Ovary (tissue), 9 donors: Measurements from ENCODE around the gene LAMB4. TPM values are rescaled to one million over a fixed set of nuclear protein-coding genes. Genes with fewer than 3 reads are reported as not detected.

ENCODE experiments used
- DNase-seq, 5 donors: peaks; one replicate each; pipeline ENCODE4 v3.0.0-alpha.2; 2019 to 2020
- H3K27ac ChIP-seq, 2 donors: fragments of 200-600 bp; one replicate each; pipeline versions ENCODE4 v1.5.1 to v1.8.0; 2019 to 2022
- H3K27me3 ChIP-seq: fragments of 200-600 bp; one replicate; pipeline ENCODE4 v1.8.0; 2022
- H3K36me3 ChIP-seq: fragments of 200-600 bp; sonication (generic); one replicate; pipeline ENCODE4 v1.5.1; 2019
- H3K4me1 ChIP-seq: one replicate; pipeline ENCODE4 v1.8.1; 2013; ENCODE audit warnings: mild to moderate bottlenecking, moderate library complexity; ENCODE audit not compliant: insufficient read depth
- H3K4me3 ChIP-seq: fragments of 200-600 bp; sonication (generic); one replicate; pipeline ENCODE4 v1.5.1; 2017
- H3K9me3 ChIP-seq, 2 donors: fragments of 200-600 bp in 1 of 2; sonication (generic) in 1 of 2; one replicate each; pipeline versions ENCODE4 v1.5.1 to v1.8.1; 2013 to 2019; ENCODE audit warnings: mild to moderate bottlenecking in 1 of 2, moderate library complexity in 1 of 2
- EP300 ChIP-seq: sonication (generic); formaldehyde crosslinking; IDR thresholded peaks from one replicate; pipeline ENCODE4 v1.6.1; 2017; ENCODE audit warnings: antibody characterized with exemption
- POLR2A ChIP-seq: fragments of 450-650 bp; IDR thresholded peaks from one replicate; pipeline ENCODE4 v1.6.1; 2017; ENCODE audit warnings: antibody characterized with exemption, mild to moderate bottlenecking, moderate library complexity
- WGBS, 3 donors: extraction: QIAGEN DNeasy Blood & Tissue Kit in 1 of 3; methylation state at CpG; one replicate each; pipeline versions ENCODE4 v1.1.5 to v1.1.7; 2013 to 2017; 5-methylcytosine and 5-hydroxymethylcytosine counted together
- intact Hi-C, 4 donors: fragments of 100-400 bp; cut with DNase I; formaldehyde crosslinking; loops; one replicate each; pipeline versions ENCODE4 v1.11.0 to v1.15.1; 2022 to 2023
- polyA plus RNA-seq, 2 donors: library from polyadenylated mRNA; stranded (reverse); fragments of 200-250 nt in 1 of 2; fragments of 350-450 nt in 1 of 2; fragmentation: Illumina TruSeq in 1 of 2; extraction: RNeasy Lipid Tissue Mini Kit (QIAGEN cat#74804) in 1 of 2; gene quantifications; one replicate each; pipeline ENCODE4 v1.2.3, GENCODE V29; 2013 to 2014
- total RNA-seq, 7 donors: library from RNA; depleted of rRNA in 2 of 7; stranded (reverse); fragments of >200 nt in 2 of 7; fragmentation: NEBNext Ultra II Directional in 3 of 7; extraction: Animal tissue kit (Norgen Biotek cat#: 25700) in 3 of 7; gene quantifications; one replicate each; pipeline versions ENCODE4 v1.1.0 to v1.2.4, GENCODE V29; 2016 to 2023
- TF ChIP-seq, protein P1 (sequence below), 3 donors: fragments of 450-650 bp in 2 of 3; fragments of 200-600 bp in 1 of 3; IDR thresholded peaks; one replicate each; pipeline versions ENCODE4 v1.5.1 to v1.8.0; 2016 to 2022; ENCODE audit warnings: antibody characterized with exemption in 3 of 3, mild to moderate bottlenecking in 1 of 3
- donor health status: DM: no; HTN: no; CAD: no; lungs with moderate emphysema.
- donor health status: DM: no; HTN: no; CAD: no.
- donor health status: Bipolar disorder and iron deficiency.
- donor health status: DM: yes; HTN: yes; CAD: no.
- donor health status: DM: no; HTN: no; CAD: no.
- donor health status: DM: yes; HTN: yes; CAD: no.

Gene LAMB4
- total and polyA plus RNA-seq, 9 donors, result 0.10 to 0.17 TPM; not detected in 7

DNA sequence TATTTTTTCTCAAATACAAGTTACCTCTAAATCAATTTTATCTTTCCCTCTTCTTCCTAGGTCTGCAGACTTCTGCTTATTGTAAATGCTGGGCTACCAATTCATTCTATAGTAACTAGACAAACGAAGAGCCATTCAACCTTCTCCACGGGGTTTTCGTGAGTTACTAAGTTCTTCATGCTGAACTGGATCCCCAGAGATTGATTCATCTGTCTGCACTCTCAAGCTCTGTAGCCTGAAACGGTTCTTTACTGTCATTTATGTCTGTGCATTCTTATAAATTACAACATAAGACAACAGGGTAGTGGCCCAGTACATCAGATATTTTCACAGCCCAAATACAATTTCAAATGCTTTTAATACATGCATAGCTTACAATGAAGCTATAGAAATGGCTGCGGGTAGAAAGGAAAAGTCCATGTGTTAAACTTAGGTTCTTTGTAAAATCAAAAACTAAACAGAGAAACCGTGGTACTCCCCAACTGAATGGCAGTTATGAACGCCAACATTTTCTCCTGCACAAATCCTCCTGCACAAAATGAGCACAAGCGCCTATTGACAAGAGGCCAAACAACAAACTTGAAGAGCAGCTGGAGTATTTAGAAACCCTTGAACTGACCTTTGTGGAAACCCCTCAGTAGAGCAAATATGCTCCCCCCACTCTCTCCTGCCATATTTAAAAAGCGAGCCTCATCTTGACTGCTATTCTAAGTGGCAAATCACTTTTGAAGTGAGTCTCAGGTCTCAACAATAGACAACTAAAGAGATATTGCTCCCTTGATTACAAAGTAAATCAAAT lies 147.9 kb downstream of the LAMB4 start:
- Histone ChIP-seq H3K27me3 (no peaks in the 10 kb centered on the region), H3K4me1 (peaks cover 3% of the 10 kb centered on the region), H3K9me3 (no peaks in the 10 kb centered on the region), H3K27ac (no peak overlapping the region), H3K36me3 (no peaks in the 10 kb centered on the region), H3K4me3 (no peak overlapping the region)
- WGBS, 3 donors, result 64 to 69% (median 64%) methylated on average over 9 of the region's 9 CpGs
- TF ChIP-seq POLR2A (no peak), EP300 (no peak)
- intact Hi-C loops, result no loop called here
- DNase-seq, result no peak

DNA sequence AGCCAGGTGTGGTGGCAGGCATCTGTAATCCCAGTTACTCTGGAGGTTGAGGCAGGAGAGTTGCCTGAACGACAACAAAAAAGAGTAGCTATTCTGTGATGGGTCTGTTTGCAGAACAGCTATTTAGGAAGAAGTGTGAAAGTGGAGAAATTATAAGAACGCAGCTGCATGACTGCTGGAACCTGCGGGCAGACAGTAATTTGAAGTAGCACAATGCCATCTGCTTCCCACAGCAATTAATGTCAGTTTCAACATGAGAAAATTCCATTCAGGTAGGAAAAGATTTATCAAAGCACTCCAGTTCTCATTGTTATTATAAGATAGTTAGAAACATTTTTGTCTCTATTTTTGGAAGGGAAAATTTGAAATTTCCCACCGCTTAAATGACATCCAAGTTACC lies 148.7 kb downstream of the LAMB4 start:
- Histone ChIP-seq H3K27me3 (no peaks in the 10 kb centered on the region), H3K4me1 (peaks cover 5% of the 10 kb centered on the region), H3K4me3 (no peak overlapping the region), H3K9me3 (no peaks in the 10 kb centered on the region), H3K36me3 (no peaks in the 10 kb centered on the region), H3K27ac (no peak overlapping the region)
- 67 to 93% (median 83%) methylated on average over 4 of the region's 4 CpGs for WGBS, 3 donors
- DNase-seq, result no peak
- TF ChIP-seq EP300 (no peak), POLR2A (no peak)
- TF ChIP-seq, protein P1, sequence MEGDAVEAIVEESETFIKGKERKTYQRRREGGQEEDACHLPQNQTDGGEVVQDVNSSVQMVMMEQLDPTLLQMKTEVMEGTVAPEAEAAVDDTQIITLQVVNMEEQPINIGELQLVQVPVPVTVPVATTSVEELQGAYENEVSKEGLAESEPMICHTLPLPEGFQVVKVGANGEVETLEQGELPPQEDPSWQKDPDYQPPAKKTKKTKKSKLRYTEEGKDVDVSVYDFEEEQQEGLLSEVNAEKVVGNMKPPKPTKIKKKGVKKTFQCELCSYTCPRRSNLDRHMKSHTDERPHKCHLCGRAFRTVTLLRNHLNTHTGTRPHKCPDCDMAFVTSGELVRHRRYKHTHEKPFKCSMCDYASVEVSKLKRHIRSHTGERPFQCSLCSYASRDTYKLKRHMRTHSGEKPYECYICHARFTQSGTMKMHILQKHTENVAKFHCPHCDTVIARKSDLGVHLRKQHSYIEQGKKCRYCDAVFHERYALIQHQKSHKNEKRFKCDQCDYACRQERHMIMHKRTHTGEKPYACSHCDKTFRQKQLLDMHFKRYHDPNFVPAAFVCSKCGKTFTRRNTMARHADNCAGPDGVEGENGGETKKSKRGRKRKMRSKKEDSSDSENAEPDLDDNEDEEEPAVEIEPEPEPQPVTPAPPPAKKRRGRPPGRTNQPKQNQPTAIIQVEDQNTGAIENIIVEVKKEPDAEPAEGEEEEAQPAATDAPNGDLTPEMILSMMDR (IDR thresholded peaks at IDR 0.05), result no peak
- intact Hi-C loops, result no loop called here

DNA sequence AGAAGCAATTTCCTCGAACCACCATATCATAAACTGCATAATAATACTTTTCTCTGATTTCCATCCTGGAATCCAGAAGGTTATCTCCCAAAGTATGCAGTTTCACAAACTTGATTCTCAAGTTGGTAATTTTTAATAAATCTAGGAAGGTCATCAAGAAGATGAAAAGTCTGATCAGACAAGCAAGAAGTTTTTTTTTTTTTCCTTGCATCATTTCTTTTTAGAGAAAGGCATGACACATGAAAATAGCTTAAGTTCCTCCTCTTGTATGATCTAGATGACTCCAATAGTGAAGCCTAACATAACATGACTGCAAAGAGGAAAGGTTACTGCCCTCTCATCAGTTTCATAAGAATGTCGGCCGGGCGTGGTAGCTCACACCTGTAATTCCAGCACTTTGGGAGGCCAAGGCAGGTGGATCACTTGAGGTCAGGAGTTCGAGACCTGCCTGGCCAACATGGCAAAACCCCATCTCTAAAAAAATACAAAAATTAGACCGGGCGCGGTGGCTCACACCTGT lies 149.4 kb downstream of the LAMB4 start:
- DNase-seq, result no peak
- no peaks in the 10 kb centered on the region for H3K36me3 ChIP-seq
- TF ChIP-seq EP300 (no peak), POLR2A (no peak)
- TF ChIP-seq, protein P1 (IDR thresholded peaks at IDR 0.05), result no peak
- 84 to 97% (median 96%) methylated on average over 8 of the region's 8 CpGs for WGBS, 3 donors
- intact Hi-C loops, result no loop called here
- no peaks in the 10 kb centered on the region for H3K27me3 ChIP-seq
- H3K4me1 ChIP-seq, result peaks cover 5% of the 10 kb centered on the region
- no peaks in the 10 kb centered on the region for H3K9me3 ChIP-seq
- no peak overlapping the region for H3K4me3 ChIP-seq
- H3K27ac ChIP-seq, result no peak overlapping the region

DNA sequence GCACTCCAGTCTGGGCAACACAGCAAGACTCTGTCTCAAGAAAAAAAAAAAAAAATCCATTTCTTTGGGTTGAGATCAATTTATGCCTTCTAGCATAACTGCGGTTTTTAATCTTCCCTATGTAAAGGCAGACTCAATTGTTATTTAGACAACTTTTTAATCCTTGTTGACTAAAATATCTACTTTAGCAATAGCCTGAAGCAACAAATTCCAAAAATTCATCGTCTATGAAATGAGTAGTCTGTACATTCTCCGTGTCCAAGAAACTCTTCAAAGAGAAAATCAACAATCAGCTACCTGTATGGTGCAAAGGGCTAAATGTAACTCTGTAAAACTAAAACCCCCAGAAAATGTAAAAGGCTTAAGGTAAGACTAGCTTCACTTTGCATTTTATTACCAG lies 150.0 kb downstream of the LAMB4 start:
- Histone ChIP-seq H3K27ac (no peak overlapping the region), H3K36me3 (no peaks in the 10 kb centered on the region), H3K4me3 (no peak overlapping the region), H3K9me3 (no peaks in the 10 kb centered on the region), H3K27me3 (no peaks in the 10 kb centered on the region), H3K4me1 (peaks cover 5% of the 10 kb centered on the region)
- WGBS, 3 donors, result 96 to 98% (median 98%) methylated on average over 3 of the region's 3 CpGs
- intact Hi-C loops, result no loop called here
- TF ChIP-seq POLR2A (no peak), EP300 (no peak)
- no peak for DNase-seq

DNA sequence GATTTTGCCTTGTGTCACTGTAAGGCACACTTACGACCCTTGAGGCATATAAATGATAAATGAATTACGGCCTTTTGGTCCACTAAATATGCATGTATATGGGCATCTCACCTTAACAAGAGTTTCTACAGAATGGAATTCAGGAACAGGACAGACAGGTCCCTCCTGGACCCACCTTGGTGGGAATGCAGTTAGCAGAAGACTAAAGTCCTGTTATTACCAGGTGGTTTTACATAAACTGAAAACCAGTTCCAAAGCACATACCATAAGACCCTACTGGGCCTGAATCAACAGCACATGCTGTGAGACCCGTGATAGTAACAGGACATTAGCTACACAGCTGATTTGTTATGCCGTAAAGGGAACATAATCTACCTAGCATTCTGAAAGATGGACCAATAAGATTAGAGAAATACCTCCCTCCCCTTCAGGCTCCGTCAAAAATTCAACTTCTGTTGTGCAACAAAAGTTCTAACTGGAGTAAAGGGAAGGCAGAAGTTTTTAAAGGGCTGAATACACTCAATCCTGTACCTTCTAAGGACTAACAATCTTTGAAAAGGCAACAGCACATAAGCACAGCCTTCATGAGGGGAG lies 151.2 kb downstream of the LAMB4 start:
- no peak overlapping the region for H3K27ac ChIP-seq
- H3K9me3 ChIP-seq, result no peaks in the 10 kb centered on the region
- 85 to 95% (median 90%) methylated on average over 5 of the region's 5 CpGs for WGBS, 3 donors
- H3K4me1 ChIP-seq, result peaks cover 5% of the 10 kb centered on the region
- intact Hi-C loops, result no loop called here
- H3K36me3 ChIP-seq, result no peaks in the 10 kb centered on the region
- H3K27me3 ChIP-seq, result no peaks in the 10 kb centered on the region
- DNase-seq, result no peak
- H3K4me3 ChIP-seq, result no peak overlapping the region
- TF ChIP-seq, protein P1 (IDR thresholded peaks at IDR 0.05), result no peak
- TF ChIP-seq EP300 (no peak), POLR2A (no peak)
